Neural progenitor cell (in vitro differentiated cells): ENCODE results near the gene KIAA0232. TPM values are rescaled to one million over a fixed set of nuclear protein-coding genes. Genes with fewer than 3 reads are reported as not detected.
"Not testable (repeated sequence)": the region's sequence is repeated elsewhere in the genome, so short reads cannot be mapped to it uniquely, and the experiment has no call there.

Source experiments
- DNase-seq: peaks from one replicate; pipeline ENCODE4 v3.0.0-alpha.2; 2016; ENCODE audit warnings: low spot score
- H2AFZ ChIP-seq: fragments of 200-600 bp; sonication (generic); replicated peaks from 2 replicates; pipeline ENCODE4 v1.6.1; 2016; ENCODE audit warnings: antibody characterized with exemption
- H3F3A ChIP-seq: fragments of 200-600 bp; sonication (generic); 2 replicates; pipeline ENCODE4 v1.6.1; 2016; ENCODE audit warnings: antibody characterized with exemption, low read depth
- H3K27ac ChIP-seq: fragments of 200-600 bp; sonication (generic); 2 replicates; pipeline ENCODE4 v1.5.1; 2016; ENCODE audit warnings: mild to moderate bottlenecking
- H3K27me3 ChIP-seq: fragments of 200-600 bp; sonication (generic); 2 replicates; pipeline ENCODE4 v1.6.1; 2016; ENCODE audit warnings: mild to moderate bottlenecking, moderate library complexity
- H3K36me3 ChIP-seq: fragments of 200-600 bp; sonication (generic); 2 replicates; pipeline ENCODE4 v1.5.1; 2016
- H3K4me1 ChIP-seq: fragments of 200-600 bp; sonication (generic); 2 replicates; pipeline ENCODE4 v1.6.1; 2016; ENCODE audit warnings: mixed run types
- H3K4me2 ChIP-seq: fragments of 200-600 bp; sonication (generic); 2 replicates; pipeline ENCODE4 v1.6.1; 2016
- H3K4me3 ChIP-seq: fragments of 200-600 bp; sonication (generic); 2 replicates; pipeline ENCODE4 v1.5.1; 2016
- H3K79me2 ChIP-seq: fragments of 200-600 bp; sonication (generic); 2 replicates; pipeline ENCODE4 v1.6.1; 2016; ENCODE audit warnings: low read depth
- H3K9ac ChIP-seq: fragments of 200-600 bp; sonication (generic); 2 replicates; pipeline ENCODE4 v1.6.1; 2016
- H3K9me3 ChIP-seq: fragments of 200-600 bp; sonication (generic); 2 replicates; pipeline ENCODE4 v1.5.1; 2016; ENCODE audit warnings: low read depth
- H4K20me1 ChIP-seq: fragments of 200-600 bp; sonication (generic); 2 replicates; pipeline ENCODE4 v1.6.1; 2016; ENCODE audit warnings: low read depth
- H3K27ac Mint-ChIP-seq: 3 replicates; pipeline ENCODE4 v1.8.0; 2021; ENCODE audit warnings: mixed read lengths
- H3K27me3 Mint-ChIP-seq: 2 replicates; pipeline ENCODE4 v1.8.0; 2022; ENCODE audit warnings: low read depth, mild to moderate bottlenecking, inconsistent platforms, moderate library complexity, mixed read lengths; ENCODE audit not compliant: insufficient read depth
- H3K36me3 Mint-ChIP-seq: 3 replicates; pipeline ENCODE4 v1.8.0; 2021; ENCODE audit warnings: mixed read lengths
- H3K4me1 Mint-ChIP-seq: 3 replicates; pipeline ENCODE4 v1.8.0; 2021; ENCODE audit warnings: mixed read lengths
- H3K4me3 Mint-ChIP-seq: 3 replicates; pipeline ENCODE4 v1.8.0; 2021; ENCODE audit warnings: mild to moderate bottlenecking, moderate library complexity, mixed read lengths
- H3K9me3 Mint-ChIP-seq: 3 replicates; pipeline ENCODE4 v1.8.0; 2020; ENCODE audit warnings: mixed read lengths
- CTCF ChIP-seq: fragments of 200-600 bp; sonication (generic); IDR thresholded peaks from 2 replicates; pipeline ENCODE4 v1.5.1; 2017; ENCODE audit warnings: antibody characterized with exemption, mild to moderate bottlenecking
- EZH2 ChIP-seq: fragments of 200-600 bp; sonication (generic); IDR thresholded peaks from 2 replicates; pipeline ENCODE4 v1.6.1; 2017; ENCODE audit warnings: antibody characterized with exemption, mild to moderate bottlenecking, moderate library complexity
- EZH2phosphoT487 ChIP-seq: fragments of 200-600 bp; sonication (generic); IDR thresholded peaks from 2 replicates; pipeline ENCODE4 v1.6.1; 2017; ENCODE audit warnings: antibody characterized with exemption
- total RNA-seq: library from RNA; depleted of rRNA; stranded (reverse); fragments of >200 nt; gene quantifications from 2 replicates; pipeline ENCODE4 v1.2.3, GENCODE V29; 2015; ENCODE audit warnings: low replicate concordance

The KIAA0232 gene
- total RNA-seq, 1 donor from 2014 or later: 42.9 TPM

GRCh38 chr4:6788123-6788522 lies 5.6 kb downstream of the KIAA0232 start:
- TF ChIP-seq CTCF (no peak), EZH2 (no peak)
- H3K4me3 Mint-ChIP-seq: no peak overlapping the region

GRCh38 chr4:6791245-6791644 lies 8.7 kb downstream of the KIAA0232 start:
- Mint-ChIP-seq H3K36me3 (peaks cover 53% of the 10 kb centered on the region), H3K9me3 (peaks cover 12% of the 10 kb centered on the region)
- not testable (repeated sequence) for H3K4me1 Mint-ChIP-seq, H3K36me3 ChIP-seq, H3F3A ChIP-seq, H3K4me3 Mint-ChIP-seq, H3K4me2 ChIP-seq, H3K27ac Mint-ChIP-seq, DNase-seq, H3K27ac ChIP-seq, H3K4me1 ChIP-seq, H3K27me3 Mint-ChIP-seq, H3K9ac ChIP-seq, H3K9me3 ChIP-seq, H3K27me3 ChIP-seq, H3K4me3 ChIP-seq, H2AFZ ChIP-seq
- H3K79me2 ChIP-seq: peaks cover 100% of the 10 kb centered on the region
- H4K20me1 ChIP-seq: peaks cover 91% of the 10 kb centered on the region

More at GRCh38 chr4:6788123-6788522, 5.6 kb downstream of the KIAA0232 start:
- Mint-ChIP-seq H3K9me3 (peaks cover 12% of the 10 kb centered on the region), H3K27me3 (no peaks in the 10 kb centered on the region), H3K4me1 (peaks cover 22% of the 10 kb centered on the region), H3K27ac (no peak overlapping the region), H3K36me3 (peaks cover 38% of the 10 kb centered on the region)
- DNase-seq: no peak
- no peak overlapping the region for H3K9ac ChIP-seq
- peaks cover 16% of the 10 kb centered on the region for H3K4me1 ChIP-seq
- no peak overlapping the region for H2AFZ ChIP-seq
- no peak overlapping the region for H3K27ac ChIP-seq
- no peak overlapping the region for H3K4me2 ChIP-seq
- H3K27me3 ChIP-seq: no peaks in the 10 kb centered on the region
- H3F3A ChIP-seq: peaks cover 15% of the 10 kb centered on the region
- H3K4me3 ChIP-seq: no peak overlapping the region
- H4K20me1 ChIP-seq: peaks cover 87% of the 10 kb centered on the region
- H3K36me3 ChIP-seq: peaks cover 3% of the 10 kb centered on the region
- H3K79me2 ChIP-seq: peaks cover 97% of the 10 kb centered on the region
- H3K9me3 ChIP-seq: no peaks in the 10 kb centered on the region

- H3K4me2 ChIP-seq, H3K27ac Mint-ChIP-seq, H3K4me3 ChIP-seq, H3K9me3 ChIP-seq, H3K27me3 Mint-ChIP-seq, H3K4me1 ChIP-seq, H3K27ac ChIP-seq, H3K9ac ChIP-seq, H3K4me1 Mint-ChIP-seq, H2AFZ ChIP-seq, H3K27me3 ChIP-seq, H3K4me3 Mint-ChIP-seq, H3F3A ChIP-seq, H3K36me3 ChIP-seq, DNase-seq: not testable (repeated sequence)
- Mint-ChIP-seq H3K36me3 (peaks cover 58% of the 10 kb centered on the region), H3K9me3 (peaks cover 12% of the 10 kb centered on the region)
- Histone ChIP-seq H3K79me2 (peaks cover 100% of the 10 kb centered on the region), H4K20me1 (peaks cover 91% of the 10 kb centered on the region)
Observed at GRCh38 chr4:6791796-6792195, 9.3 kb downstream of the KIAA0232 start.

GRCh38 chr4:6794189-6794588 lies 11.7 kb downstream of the KIAA0232 start:
- H3K27me3 Mint-ChIP-seq: no peaks in the 10 kb centered on the region
- no peak overlapping the region for H3K4me2 ChIP-seq
- H3F3A ChIP-seq: no peaks in the 10 kb centered on the region
- peaks cover 100% of the 10 kb centered on the region for H3K79me2 ChIP-seq
- H3K4me1 Mint-ChIP-seq: no peaks in the 10 kb centered on the region
- H3K4me3 Mint-ChIP-seq: no peak overlapping the region
- no peak overlapping the region for H3K9ac ChIP-seq
- no peaks in the 10 kb centered on the region for H3K9me3 ChIP-seq
- peaks cover 90% of the 10 kb centered on the region for H4K20me1 ChIP-seq
- H3K27ac Mint-ChIP-seq: no peak overlapping the region
- no peak for DNase-seq
- no peak overlapping the region for H2AFZ ChIP-seq
- peaks cover 51% of the 10 kb centered on the region for H3K36me3 Mint-ChIP-seq
- no peaks in the 10 kb centered on the region for H3K27me3 ChIP-seq
- peaks cover 12% of the 10 kb centered on the region for H3K9me3 Mint-ChIP-seq
- no peaks in the 10 kb centered on the region for H3K4me1 ChIP-seq
- no peak overlapping the region for H3K4me3 ChIP-seq
- no peak overlapping the region for H3K27ac ChIP-seq
- H3K36me3 ChIP-seq: peaks cover 4% of the 10 kb centered on the region
- TF ChIP-seq EZH2phosphoT487 (no peak), EZH2 (no peak), CTCF (no peak)
